ENCODE data around the gene TMEM184C. TPM values are rescaled to one million over a fixed set of nuclear protein-coding genes. Genes with fewer than 3 reads are reported as not detected.

The TMEM184C gene
- total RNA-seq, 1 experiment from 2014 or later: 43.7 TPM

GRCh38 chr4:147571036-147571770 is 46.0 kb upstream of the TMEM184C start:
- H3K9me3 Mint-ChIP-seq: peaks cover 31% of the 10 kb centered on the region
- ChIA-PET POLR2A (no interaction called here), CTCF (interaction anchor here (0.6 to 1.3 kb wide), 4 partner anchors 45 to 474 kb away, joined by 3 read pairs; no protein-coding TSS in a partner anchor)
- peaks cover 16% of the 10 kb centered on the region for H3K4me1 Mint-ChIP-seq
- H3K36me3 Mint-ChIP-seq: peaks cover 18% of the 10 kb centered on the region
- ATAC-seq (no peak), DNase-seq (ENCODE audit: low spot score) (no peak)
- no peak overlapping the region for H3K4me3 Mint-ChIP-seq
- H3K27ac Mint-ChIP-seq: no peak overlapping the region
- no peaks in the 10 kb centered on the region for H3K27me3 Mint-ChIP-seq (ENCODE audit: low read depth)
- no peak for TF ChIP-seq NFYB (CRISPR knock-in tag; conservative IDR thresholded peaks at IDR 0.05; ENCODE audit: low read depth)
- no peak for TF ChIP-seq ERG (CRISPR knock-in tag; IDR thresholded peaks at IDR 0.05)
- no peak for TF ChIP-seq ZNF396 (CRISPR knock-in tag; IDR thresholded peaks at IDR 0.05; ENCODE audit: borderline replicate concordance)
- no peak for TF ChIP-seq RORB (CRISPR knock-in tag; IDR thresholded peaks at IDR 0.05)
- TF ChIP-seq CREB1 (CRISPR knock-in tag; IDR thresholded peaks at IDR 0.05): no peak
- no peak for TF ChIP-seq ETV6 (CRISPR knock-in tag; IDR thresholded peaks at IDR 0.05)
- TF ChIP-seq ZNF425 (CRISPR knock-in tag; conservative IDR thresholded peaks at IDR 0.05): no peak
- TF ChIP-seq ZNF671 (CRISPR knock-in tag; IDR thresholded peaks at IDR 0.05): no peak
- TF ChIP-seq MLX (CRISPR knock-in tag; IDR thresholded peaks at IDR 0.05): no peak
- TF ChIP-seq ELF4 (CRISPR knock-in tag; IDR thresholded peaks at IDR 0.05; ENCODE audit: low read depth): no peak
- TF ChIP-seq ZNF232 (CRISPR knock-in tag; IDR thresholded peaks at IDR 0.05): no peak
- TF ChIP-seq GABPB1 (CRISPR knock-in tag; IDR thresholded peaks at IDR 0.05): no peak
- TF ChIP-seq E2F1 (CRISPR knock-in tag; IDR thresholded peaks at IDR 0.05): no peak
- no peak for TF ChIP-seq HMGXB4 (CRISPR knock-in tag; IDR thresholded peaks at IDR 0.05)
- TF ChIP-seq ZNF416 (CRISPR knock-in tag; IDR thresholded peaks at IDR 0.05): no peak

GRCh38 chr4:147576084-147576483 is 41.1 kb upstream of the TMEM184C start:
- POLR2A ChIA-PET: no interaction called here
- TF ChIP-seq ZNF423 (CRISPR knock-in tag; IDR thresholded peaks at IDR 0.05): no peak
- TF ChIP-seq IRF2 (CRISPR knock-in tag; IDR thresholded peaks at IDR 0.05; ENCODE audit: borderline replicate concordance, low read depth): no peak
- TF ChIP-seq SMAD4 (CRISPR knock-in tag; IDR thresholded peaks at IDR 0.05): no peak
- TF ChIP-seq AR (CRISPR knock-in tag; IDR thresholded peaks at IDR 0.05): no peak
- Mint-ChIP-seq H3K27me3 (ENCODE audit: low read depth) (no peaks in the 10 kb centered on the region), H3K9me3 (peaks cover 5% of the 10 kb centered on the region), H3K4me3 (no peak overlapping the region), H3K27ac (no peak overlapping the region), H3K4me1 (peaks cover 7% of the 10 kb centered on the region; the same call in 1 of the 2 replicates), H3K36me3 (0 out of 2 replicates have a peak, but pooled peaks cover 3% of the 10 kb centered on the region)
- no peak for ATAC-seq
- no peak for DNase-seq (ENCODE audit: low spot score)
- CTCF ChIA-PET: interaction anchor here (0.7 to 1.8 kb wide), 4 partner anchors 57 to 499 kb away, joined by 3 to 5 read pairs (median 4); partner anchors contain the start of gene PRMT9

All from WTC11 (cell line).